ENCODE results near the gene ACADM.

The ACADM gene

GRCh38 chr1:75785983-75786853 is 61.7 kb downstream of the ACADM start, which contains the start of gene RABGGTB:
Gene RABGGTB (plus strand): TSS chr1:75786256. CDS start chr1:75786272, 16 bp downstream.
- peak within 1 kb of the TSS; percentile 96 for H3K4me3 ChIP-seq (ENCODE audit: low read length)
- DNase-seq (ENCODE audit: low read depth): peak; percentile 96
- TF ChIP-seq, protein P1, sequence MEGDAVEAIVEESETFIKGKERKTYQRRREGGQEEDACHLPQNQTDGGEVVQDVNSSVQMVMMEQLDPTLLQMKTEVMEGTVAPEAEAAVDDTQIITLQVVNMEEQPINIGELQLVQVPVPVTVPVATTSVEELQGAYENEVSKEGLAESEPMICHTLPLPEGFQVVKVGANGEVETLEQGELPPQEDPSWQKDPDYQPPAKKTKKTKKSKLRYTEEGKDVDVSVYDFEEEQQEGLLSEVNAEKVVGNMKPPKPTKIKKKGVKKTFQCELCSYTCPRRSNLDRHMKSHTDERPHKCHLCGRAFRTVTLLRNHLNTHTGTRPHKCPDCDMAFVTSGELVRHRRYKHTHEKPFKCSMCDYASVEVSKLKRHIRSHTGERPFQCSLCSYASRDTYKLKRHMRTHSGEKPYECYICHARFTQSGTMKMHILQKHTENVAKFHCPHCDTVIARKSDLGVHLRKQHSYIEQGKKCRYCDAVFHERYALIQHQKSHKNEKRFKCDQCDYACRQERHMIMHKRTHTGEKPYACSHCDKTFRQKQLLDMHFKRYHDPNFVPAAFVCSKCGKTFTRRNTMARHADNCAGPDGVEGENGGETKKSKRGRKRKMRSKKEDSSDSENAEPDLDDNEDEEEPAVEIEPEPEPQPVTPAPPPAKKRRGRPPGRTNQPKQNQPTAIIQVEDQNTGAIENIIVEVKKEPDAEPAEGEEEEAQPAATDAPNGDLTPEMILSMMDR (IDR thresholded peaks at IDR 0.05; ENCODE audit: insufficient read depth, low read depth, low read length, missing control alignments): no peak

DNA sequence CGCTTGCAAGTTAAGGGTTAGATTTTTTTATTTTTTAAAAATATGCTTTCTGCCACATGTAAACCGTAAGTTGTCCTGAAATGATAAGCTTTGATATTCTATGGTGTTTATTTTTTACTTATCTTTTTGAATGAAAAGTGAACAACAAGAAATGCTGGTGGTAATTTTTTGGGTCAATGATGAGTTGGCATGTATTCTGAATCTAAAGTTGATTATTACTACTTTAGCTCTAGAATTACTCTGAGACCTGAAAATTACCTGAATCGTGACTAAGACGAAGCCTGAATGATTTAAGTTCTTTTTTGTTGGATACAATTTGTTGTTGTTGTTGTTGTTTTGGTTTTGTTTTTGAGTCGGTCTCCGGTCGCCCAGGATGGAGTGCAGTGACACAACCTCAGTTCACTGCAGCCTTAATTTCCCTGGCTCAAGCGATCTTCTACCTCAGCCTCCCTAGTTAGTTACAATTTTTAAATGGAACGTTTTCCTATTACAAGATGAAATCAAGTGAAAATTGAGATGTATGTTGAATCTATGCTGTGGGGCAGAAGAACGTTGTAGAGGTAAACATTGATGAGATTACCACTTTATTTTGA is 62.5 kb downstream of the ACADM start:
- H3K4me3 ChIP-seq (ENCODE audit: low read length): peak overlapping the region; percentile 96
- TF ChIP-seq, protein P1 (IDR thresholded peaks at IDR 0.05; ENCODE audit: insufficient read depth, low read depth, low read length, missing control alignments): no peak
- DNase-seq (ENCODE audit: low read depth): no peak

DNA sequence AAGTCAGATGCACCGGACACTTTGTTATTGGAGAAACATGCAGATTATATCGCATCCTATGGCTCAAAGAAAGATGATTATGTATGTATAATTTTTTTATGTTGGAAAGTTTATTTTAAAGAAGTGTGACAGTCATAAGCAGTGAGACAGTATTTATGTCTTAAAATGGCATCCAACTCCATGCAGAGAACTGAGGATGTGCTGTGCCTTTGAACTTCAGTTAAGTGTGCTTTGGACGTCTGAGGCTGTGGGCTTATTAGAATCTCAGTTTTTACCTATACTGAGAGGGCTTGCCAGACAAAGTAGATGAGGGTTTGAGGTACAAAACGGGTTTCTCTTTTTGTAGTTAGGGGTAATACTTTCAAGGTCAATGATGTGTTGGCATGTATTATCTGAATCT is 63.0 kb downstream of the ACADM start:
- TF ChIP-seq, protein P1 (IDR thresholded peaks at IDR 0.05; ENCODE audit: insufficient read depth, low read depth, low read length, missing control alignments): no peak
- no peak for DNase-seq (ENCODE audit: low read depth)
- H3K4me3 ChIP-seq (ENCODE audit: low read length): peak overlapping the region; percentile 96

GRCh38 chr1:75789988-75790387 is 65.5 kb downstream of the ACADM start:
- no peak for DNase-seq (ENCODE audit: low read depth)
- H3K4me3 ChIP-seq (ENCODE audit: low read length): peak overlapping the region; percentile 96
- TF ChIP-seq, protein P1 (IDR thresholded peaks at IDR 0.05; ENCODE audit: insufficient read depth, low read depth, low read length, missing control alignments): no peak

- peak; percentile 59 for DNase-seq (ENCODE audit: low read depth)
- TF ChIP-seq, protein P1 (IDR thresholded peaks at IDR 0.05; ENCODE audit: insufficient read depth, low read depth, low read length, missing control alignments): no peak
- H3K4me3 ChIP-seq (ENCODE audit: low read length): peak overlapping the region; percentile 20
Observed at GRCh38 chr1:75791022-75791421, 66.5 kb downstream of the ACADM start.

DNA sequence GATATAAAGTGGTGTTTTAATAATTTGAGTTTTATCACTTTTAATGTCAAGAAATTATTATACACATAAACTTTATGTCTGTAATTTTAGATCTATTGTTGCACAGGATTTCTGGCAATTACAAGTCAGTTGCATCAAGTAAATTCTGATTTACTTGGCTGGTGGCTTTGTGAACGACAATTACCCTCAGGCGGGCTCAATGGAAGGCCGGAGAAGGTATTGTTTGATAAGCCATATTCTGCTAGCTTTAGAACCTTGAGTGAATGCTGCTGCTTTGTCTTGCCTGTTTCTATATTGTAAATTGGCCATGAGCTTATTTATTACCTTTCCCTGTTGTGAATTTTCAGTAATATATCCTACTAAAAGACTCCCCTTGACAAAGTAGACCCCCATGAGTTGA is 67.6 kb downstream of the ACADM start:
- TF ChIP-seq, protein P1 (IDR thresholded peaks at IDR 0.05; ENCODE audit: insufficient read depth, low read depth, low read length, missing control alignments): no peak
- no peak for DNase-seq (ENCODE audit: low read depth)
- H3K4me3 ChIP-seq (ENCODE audit: low read length): no peak overlapping the region

Measured in epithelial cell of esophagus (primary cell).